HCT116 (cell line): ENCODE measurements around the gene RNASEH2C. TPM values are rescaled to one million over a fixed set of nuclear protein-coding genes. Genes with fewer than 3 reads are reported as not detected.

Experiments
- ATAC-seq: fragments of 200-7000 bp; cut with Tn5 transposase; 2 replicates; pipeline ENCODE4 v1.9.1; 2020; ENCODE audit warnings: mild to moderate bottlenecking, moderate library complexity
- BruUV-seq: library from RNA; stranded (reverse); fragments of 400-500 nt; replicated peaks from 2 replicates; lab custom pipeline; 2021; lab: Mats Ljungman, UMichigan
- CTCF ChIA-PET: fragments of 300-600 bp; sonication (Branson Sonifier 250); formaldehyde crosslinking; loops from one replicate; lab custom pipeline; 2021; ENCODE audit warnings: antibody characterized with exemption; lab: Charles Lee
- POLR2A ChIA-PET: fragments of 300-600, 350-600 bp; sonication (Branson Sonifier 250); formaldehyde crosslinking; loops from one replicate; lab custom pipeline; 2021; ENCODE audit warnings: antibody characterized with exemption; lab: Charles Lee
- RAD21 ChIA-PET, 2 experiments: fragments of 300-600 bp; sonication (Branson Sonifier 250); formaldehyde crosslinking; loops; one replicate each; lab custom pipeline; 2023; ENCODE audit warnings: low total read pairs in 2 of 2; ENCODE audit not compliant: uncharacterized antibody in 2 of 2, unreplicated experiment in 2 of 2, low non-redundant PET in 1 of 2; lab: Charles Lee
- DNase-seq: peaks from one replicate; pipeline ENCODE4 v3.0.0-alpha.2; 2010; ENCODE audit warnings: low read depth, low spot score
- H2AFZ ChIP-seq: fragments of 200-600 bp; shearing (Covaris generic), sonication (generic); 2 replicates; pipeline ENCODE4 v1.6.1; 2017; ENCODE audit warnings: low read depth, mixed run types, mixed read lengths, antibody characterized with exemption, low read length; ENCODE audit not compliant: poor library complexity, severe bottlenecking
- H3K27ac ChIP-seq: 2 replicates; pipeline ENCODE4 v1.5.1; 2012; ENCODE audit warnings: low read depth, low read length
- H3K27me3 ChIP-seq: fragments of 200-600 bp; sonication (generic); 2 replicates; pipeline ENCODE4 v1.6.1; 2016; ENCODE audit warnings: mixed run types, low read length, mixed read lengths; ENCODE audit not compliant: insufficient read depth
- H3K36me3 ChIP-seq, 2 experiments: fragments of 200-500 bp in 1 of 2; fragments of 200-600 bp in 1 of 2; sonication (Bioruptor generic) in 1 of 2; sonication (generic) in 1 of 2; 2 replicates each; pipeline versions ENCODE4 v1.5.1 to v1.6.1; 2014 to 2016; ENCODE audit warnings: low read length in 2 of 2, inconsistent platforms in 1 of 2, mixed read lengths in 1 of 2, mixed run types in 1 of 2; ENCODE audit not compliant: insufficient read depth in 2 of 2, control insufficient read depth in 1 of 2
- H3K4me1 ChIP-seq, 2 experiments: fragments of 200-600 bp in 1 of 2; sonication (generic) in 1 of 2; 2 replicates each; pipeline versions ENCODE4 v1.5.1 to v1.6.1; 2012 to 2017; ENCODE audit warnings: low read length in 2 of 2, inconsistent platforms in 1 of 2, mild to moderate bottlenecking in 1 of 2, mixed read lengths in 1 of 2, mixed run types in 1 of 2, moderate library complexity in 1 of 2; ENCODE audit not compliant: insufficient read depth in 2 of 2, control insufficient read depth in 1 of 2
- H3K4me2 ChIP-seq: fragments of 200-600 bp; sonication (generic); 2 replicates; pipeline ENCODE4 v1.6.1; 2017; ENCODE audit warnings: mixed run types, low read length, mixed read lengths
- H3K4me3 ChIP-seq, 2 experiments: fragments of 200-600 bp in 1 of 2; sonication (generic) in 1 of 2; replicated peaks in 1 of 2; 2 replicates each; pipeline ENCODE4 v1.5.1; 2011 to 2016; ENCODE audit warnings: low read length in 2 of 2, control low read depth in 1 of 2, low read depth in 1 of 2, mild to moderate bottlenecking in 1 of 2, mixed read lengths in 1 of 2, mixed run types in 1 of 2
- H3K79me2 ChIP-seq: fragments of 200-600 bp; sonication (generic); 2 replicates; pipeline ENCODE4 v1.6.1; 2017; ENCODE audit warnings: mild to moderate bottlenecking, mixed run types, low read length, moderate library complexity, mixed read lengths; ENCODE audit not compliant: insufficient read depth
- H3K9ac ChIP-seq: fragments of 200-600 bp; sonication (generic); 2 replicates; pipeline ENCODE4 v1.6.1; 2016; ENCODE audit warnings: low read length, mixed read lengths
- H3K9me2 ChIP-seq: fragments of 200-600 bp; sonication (generic), shearing (Covaris generic); 2 replicates; pipeline ENCODE4 v1.6.1; 2017; ENCODE audit warnings: mixed run types, mild to moderate bottlenecking, moderate library complexity; ENCODE audit not compliant: insufficient read depth
- H3K9me3 ChIP-seq, 2 experiments: fragments of 200-500 bp in 1 of 2; fragments of 200-600 bp in 1 of 2; sonication (Bioruptor generic) in 1 of 2; sonication (generic) in 1 of 2; 2 replicates each; pipeline ENCODE4 v1.6.1; 2014 to 2017; ENCODE audit warnings: low read length in 2 of 2, mixed read lengths in 2 of 2, inconsistent platforms in 1 of 2, low read depth in 1 of 2, mild to moderate bottlenecking in 1 of 2, mixed run types in 1 of 2, moderate library complexity in 1 of 2; ENCODE audit not compliant: control insufficient read depth in 1 of 2, insufficient read depth in 1 of 2
- H4K20me1 ChIP-seq: fragments of 200-600 bp; sonication (generic), shearing (Covaris generic); 2 replicates; pipeline ENCODE4 v1.6.1; 2017; ENCODE audit warnings: mixed run types, mild to moderate bottlenecking, moderate library complexity; ENCODE audit not compliant: insufficient read depth
- CBX3 ChIP-seq: IDR thresholded peaks from 2 replicates; pipeline ENCODE4 v1.6.1; 2012; ENCODE audit warnings: low read depth
- CEBPB ChIP-seq: IDR thresholded peaks from 2 replicates; pipeline ENCODE4 v1.6.1; 2012; ENCODE audit warnings: low read depth
- CTCF ChIP-seq, 3 experiments: fragments of 200-600 bp in 1 of 3; sonication (generic) in 1 of 3; IDR thresholded peaks in 2 of 3; conservative IDR thresholded peaks in 1 of 3; 2 replicates each; pipeline ENCODE4 v1.5.1; 2012 to 2017; ENCODE audit warnings: low read depth in 2 of 3, low read length in 2 of 3, antibody characterized with exemption in 1 of 3, borderline replicate concordance in 1 of 3, control low read depth in 1 of 3, mild to moderate bottlenecking in 1 of 3, mixed read lengths in 1 of 3, mixed run types in 1 of 3, moderate library complexity in 1 of 3; ENCODE audit not compliant: insufficient read depth in 1 of 3
- ELF1 ChIP-seq: IDR thresholded peaks from 2 replicates; pipeline ENCODE4 v1.6.1; 2012; ENCODE audit warnings: low read depth, borderline replicate concordance
- EZH2phosphoT487 ChIP-seq: fragments of 200-600 bp; IDR thresholded peaks from 2 replicates; pipeline ENCODE4 v1.6.1; 2018; ENCODE audit warnings: antibody characterized with exemption, borderline replicate concordance
- FOSL1 ChIP-seq: IDR thresholded peaks from 2 replicates; pipeline ENCODE4 v1.6.1; 2012; ENCODE audit warnings: low read depth
- MAX ChIP-seq: IDR thresholded peaks from 2 replicates; pipeline ENCODE4 v1.6.1; 2012
- POLR2A ChIP-seq: IDR thresholded peaks from 2 replicates; pipeline ENCODE4 v1.7.0; 2011; ENCODE audit warnings: borderline replicate concordance; ENCODE audit not compliant: insufficient read depth, insufficient read length; ENCODE audit errors: extremely low read depth
- RAD21 ChIP-seq: IDR thresholded peaks from 2 replicates; pipeline ENCODE4 v1.6.1; 2012; ENCODE audit warnings: low read depth, mild to moderate bottlenecking
- REST ChIP-seq: IDR thresholded peaks from 2 replicates; pipeline ENCODE4 v1.6.1; 2012; ENCODE audit warnings: low read depth
- SIN3A ChIP-seq: IDR thresholded peaks from 2 replicates; pipeline ENCODE4 v1.6.1; 2012; ENCODE audit warnings: low read depth
- TCF7L2 ChIP-seq: IDR thresholded peaks from 2 replicates; pipeline ENCODE4 v1.7.0; 2011; ENCODE audit warnings: borderline replicate concordance, inconsistent platforms; ENCODE audit not compliant: insufficient read depth, insufficient read length; ENCODE audit errors: extremely low read depth
- ZBTB33 ChIP-seq: IDR thresholded peaks from 2 replicates; pipeline ENCODE4 v1.6.1; 2011; ENCODE audit warnings: mild to moderate bottlenecking, low read length, moderate library complexity; ENCODE audit not compliant: insufficient replicate concordance; ENCODE audit errors: extremely low read depth
- ZFX ChIP-seq: fragments of 450-650 bp; IDR thresholded peaks from 2 replicates; pipeline ENCODE4 v1.6.1; 2017
- ZNF274 ChIP-seq: fragments of 200-500 bp; sonication (Bioruptor generic); IDR thresholded peaks from 2 replicates; pipeline ENCODE4 v1.6.1; 2014; ENCODE audit warnings: mild to moderate bottlenecking, low read depth, low read length, inconsistent platforms
- intact Hi-C: fragments of 100-400 bp; cut with micrococcal nuclease; formaldehyde crosslinking; loops from 2 replicates; pipeline ENCODE4 v1.10.0; 2022
- total RNA-seq: library from RNA; stranded (reverse); gene quantifications from one replicate; pipeline ENCODE4 v1.2.1, GENCODE V29; 2021; ENCODE audit not compliant: unreplicated experiment

RNASEH2C gene
- total RNA-seq, 1 experiment from 2014 or later = 28.5 TPM

- ChIA-PET RAD21 (interaction anchor here (0.5 to 0.7 kb wide), 2 partner anchors 28 to 55 kb away, joined by 3 to 4 read pairs; no protein-coding TSS in a partner anchor), CTCF (interaction anchor here (0.5 kb wide), 1 partner anchor 673 kb away, joined by 3 read pairs; no protein-coding TSS in a partner anchor), POLR2A (no interaction called here)
- intact Hi-C loops = no loop called here
- Histone ChIP-seq H3K27me3 (no peaks in the 10 kb centered on the region), H3K9ac (no peak overlapping the region), H3K27ac (no peak overlapping the region), H3K79me2 (peaks cover 63% of the 10 kb centered on the region), H3K4me3 (no peak overlapping the region), H3K36me3 (peaks cover 16 to 51% of the 10 kb centered on the region in 2 experiments), H3K9me3 (no peaks in the 10 kb centered on the region), H4K20me1 (no peaks in the 10 kb centered on the region), H2AFZ (no peak overlapping the region), H3K9me2 (no peaks in the 10 kb centered on the region), H3K4me1 (peaks cover 9 to 25% of the 10 kb centered on the region in 2 experiments; a peak in 3 of 4 replicates), H3K4me2 (no peak overlapping the region)
- TF ChIP-seq ZNF274 = no peak
- no peak for TF ChIP-seq REST
- TF ChIP-seq ZFX = no peak
- no peak for TF ChIP-seq CTCF (IDR thresholded peaks at IDR 0.05 in 2 of 3, conservative IDR thresholded peaks at IDR 0.05 in 1 of 3; ENCODE audit: borderline replicate concordance in 1 of 3, insufficient read depth in 1 of 3, low read depth in 2 of 3, low read length in 2 of 3)
- TF ChIP-seq EZH2phosphoT487 = no peak
- no peak for TF ChIP-seq MAX
- no peak for TF ChIP-seq ELF1
- TF ChIP-seq POLR2A = no peak
- no peak for TF ChIP-seq FOSL1
- TF ChIP-seq ZBTB33 = no peak
- TF ChIP-seq TCF7L2 = no peak
- TF ChIP-seq RAD21 = no peak
- TF ChIP-seq CEBPB = no peak
- no peak for TF ChIP-seq CBX3
- no peak for TF ChIP-seq SIN3A
- BruUV-seq = no TSS peak
- no peak for DNase-seq
- ATAC-seq = no peak
Measured at GRCh38 chr11:65716302-65716701, 4.3 kb downstream of the RNASEH2C start.
